HG02852 (cell line): Measurements from ENCODE around the gene METTL22.
A peak's percentile ranks its signal among the peaks of the same experiment; 100 is the strongest.

ENCODE experiments used
- ATAC-seq: cut with Tn5 transposase; IDR thresholded peaks from one replicate; pipeline ENCODE4 v1.9.1; 2021; ENCODE audit warnings: mild to moderate bottlenecking, moderate library complexity; ENCODE audit not compliant: unreplicated experiment

Gene METTL22

DNA sequence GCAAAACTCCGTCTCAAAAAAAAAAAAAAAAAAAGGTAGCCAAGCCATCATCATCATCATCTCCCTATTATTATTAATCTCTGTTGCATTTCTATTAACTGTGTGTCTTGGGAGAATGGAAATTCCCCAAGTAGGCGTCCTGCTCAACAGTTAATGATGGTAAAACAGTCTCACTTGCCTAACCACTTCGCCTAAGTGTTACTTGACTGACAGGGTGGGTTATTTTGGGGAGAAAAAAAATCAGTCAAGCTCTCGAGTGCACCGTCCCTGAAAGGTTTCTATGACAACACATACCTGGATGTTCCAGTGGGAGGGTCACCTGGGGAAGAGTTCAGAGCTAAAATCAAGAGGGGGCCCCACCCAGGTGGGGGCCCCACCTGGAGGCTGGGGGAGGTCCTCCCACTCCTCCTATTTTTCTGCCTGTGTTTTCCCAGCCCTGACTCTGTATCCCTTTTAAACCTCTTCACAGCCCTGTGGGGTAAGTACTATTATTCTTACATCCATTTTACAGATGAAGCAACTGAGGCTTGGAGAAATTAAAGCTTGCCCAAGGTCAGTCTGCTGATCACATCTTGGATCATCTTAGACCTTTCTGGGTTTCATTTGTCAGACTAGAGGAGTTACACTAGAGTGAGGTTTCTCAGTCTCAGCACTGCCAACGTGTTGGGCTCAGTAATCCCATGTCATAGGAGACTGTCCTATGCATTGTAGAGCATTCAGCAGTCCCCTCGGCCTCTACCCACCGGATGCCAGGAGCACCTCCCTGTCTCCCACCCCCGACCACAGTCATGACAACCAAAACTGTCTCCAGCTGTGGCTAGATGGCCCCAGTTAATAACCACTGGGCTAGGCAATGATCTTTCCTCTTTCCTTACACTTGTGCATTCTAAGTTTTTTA lies 41.9 kb downstream of the METTL22 start:
- no peak for ATAC-seq

- ATAC-seq, result no peak
Observed at GRCh38 chr16:8665529-8665928, 44.0 kb downstream of the METTL22 start.

- ATAC-seq, result no peak
Observed at GRCh38 chr16:8667492-8667891, 46.0 kb downstream of the METTL22 start.

GRCh38 chr16:8668113-8668512 lies 46.6 kb downstream of the METTL22 start:
- no peak for ATAC-seq

DNA sequence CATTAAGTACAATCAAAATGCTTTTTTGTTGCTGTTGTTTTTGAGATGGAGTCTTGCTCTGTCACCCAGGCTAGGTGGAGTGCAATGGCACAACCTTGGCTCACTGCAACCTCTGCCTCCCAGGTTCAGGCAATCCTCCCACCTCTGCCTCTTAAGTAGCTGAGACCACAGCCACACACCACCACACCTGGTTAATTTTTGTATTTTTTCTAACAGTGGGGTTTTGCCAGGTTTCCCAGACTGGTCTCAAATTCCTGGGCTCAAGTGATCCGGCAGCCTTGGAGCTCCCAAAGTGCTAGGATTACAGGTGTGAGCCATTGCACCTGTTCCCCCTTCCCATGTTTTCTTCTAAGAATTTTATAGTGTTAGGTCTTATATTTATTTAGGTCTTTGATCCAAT lies 48.0 kb downstream of the METTL22 start:
- ATAC-seq, result no peak

DNA sequence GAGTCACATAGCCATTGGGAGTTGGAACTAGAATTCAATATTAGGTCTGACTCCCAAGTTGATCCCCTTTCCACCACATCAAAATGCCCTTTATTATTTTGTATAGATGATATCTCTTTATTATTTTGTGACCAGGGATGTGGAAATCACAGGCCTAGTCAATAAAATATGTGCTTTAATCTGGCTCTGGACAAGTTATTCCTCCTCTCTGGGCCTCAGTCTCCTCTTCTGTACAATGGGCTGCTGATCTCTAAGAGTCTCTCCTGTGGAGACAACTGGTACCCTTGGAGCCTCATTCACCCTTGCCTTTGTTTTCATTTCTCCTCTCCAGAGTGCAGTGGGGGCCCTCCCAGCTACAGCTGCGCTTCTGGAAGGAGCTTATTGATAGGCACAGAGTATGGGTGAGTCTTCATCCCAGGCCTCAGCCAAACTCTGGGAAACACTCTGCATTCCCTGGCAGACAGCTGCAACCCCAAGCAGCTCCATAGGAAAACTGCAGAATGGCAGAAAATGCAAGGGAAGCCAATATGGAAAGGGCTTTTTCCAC lies 48.6 kb downstream of the METTL22 start:
- ATAC-seq, result no peak

DNA sequence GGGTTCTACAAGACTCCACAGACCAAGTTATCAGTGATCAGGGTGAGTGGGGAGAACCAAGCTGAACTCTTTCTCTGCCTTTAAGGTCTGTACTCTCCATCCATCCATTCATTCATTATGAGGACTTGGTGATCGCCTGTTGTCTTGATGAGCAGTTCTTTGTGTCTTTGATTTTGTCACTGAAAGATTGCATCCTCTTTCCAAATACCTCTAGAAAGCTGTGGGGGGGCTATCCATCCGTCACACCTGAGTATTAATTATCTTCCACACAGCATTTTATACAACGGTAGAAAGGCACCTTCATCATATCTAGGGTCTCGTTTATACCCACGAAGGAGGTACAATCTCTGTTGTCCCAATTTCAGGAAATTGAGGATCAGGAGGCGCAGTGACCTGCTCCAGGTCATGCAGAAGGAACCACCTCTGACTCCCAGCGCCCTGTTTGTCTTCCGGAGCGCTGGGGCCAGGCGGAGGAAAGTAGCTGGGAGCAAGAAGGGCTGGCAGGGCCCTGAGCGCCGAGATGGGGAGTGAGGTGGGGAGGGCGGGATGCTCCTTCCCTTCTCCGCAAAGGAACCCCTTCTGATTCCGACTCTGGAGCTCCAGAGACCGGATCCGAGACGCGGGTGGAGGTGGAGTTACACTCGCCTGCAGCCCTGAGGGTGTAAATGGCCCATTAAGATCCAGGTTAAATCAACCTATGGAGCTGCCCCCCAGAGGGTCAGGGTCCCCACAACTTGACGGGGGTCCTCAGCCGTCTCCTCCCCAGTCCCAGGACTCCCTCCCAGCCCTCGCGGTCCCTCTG lies 52.3 kb downstream of the METTL22 start:
- peak; percentile 48 for ATAC-seq

GRCh38 chr16:8674413-8675022 lies 53.0 kb downstream of the METTL22 start, which contains the start of gene ABAT:
TSS of gene ABAT (plus strand) at chr16:8674617. CDS start at chr16:8735740, 61,123 bp downstream.
- ATAC-seq, result peak; percentile 99

- no peak for ATAC-seq
Observed at GRCh38 chr16:8675183-8676159, 54.0 kb downstream of the METTL22 start.

DNA sequence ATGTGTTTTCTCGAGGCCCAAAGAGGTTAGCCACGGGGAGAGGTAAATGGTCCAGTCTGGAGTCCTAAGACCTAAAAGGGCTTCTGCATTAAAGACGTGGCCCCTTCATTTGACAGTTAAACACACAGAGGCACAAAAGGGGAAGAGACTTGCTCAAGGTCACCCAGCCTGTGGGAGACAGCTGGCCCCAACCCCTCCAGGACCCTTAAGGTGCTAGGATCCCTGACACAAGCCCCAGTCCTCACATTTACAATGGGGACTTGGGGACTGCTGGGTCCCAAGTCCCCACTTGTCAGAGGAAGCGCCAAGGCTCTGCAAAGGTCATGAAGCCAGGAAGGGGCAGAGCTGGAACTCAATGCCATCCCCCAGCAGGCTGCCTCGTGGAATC lies 54.7 kb downstream of the METTL22 start:
- ATAC-seq, result no peak

DNA sequence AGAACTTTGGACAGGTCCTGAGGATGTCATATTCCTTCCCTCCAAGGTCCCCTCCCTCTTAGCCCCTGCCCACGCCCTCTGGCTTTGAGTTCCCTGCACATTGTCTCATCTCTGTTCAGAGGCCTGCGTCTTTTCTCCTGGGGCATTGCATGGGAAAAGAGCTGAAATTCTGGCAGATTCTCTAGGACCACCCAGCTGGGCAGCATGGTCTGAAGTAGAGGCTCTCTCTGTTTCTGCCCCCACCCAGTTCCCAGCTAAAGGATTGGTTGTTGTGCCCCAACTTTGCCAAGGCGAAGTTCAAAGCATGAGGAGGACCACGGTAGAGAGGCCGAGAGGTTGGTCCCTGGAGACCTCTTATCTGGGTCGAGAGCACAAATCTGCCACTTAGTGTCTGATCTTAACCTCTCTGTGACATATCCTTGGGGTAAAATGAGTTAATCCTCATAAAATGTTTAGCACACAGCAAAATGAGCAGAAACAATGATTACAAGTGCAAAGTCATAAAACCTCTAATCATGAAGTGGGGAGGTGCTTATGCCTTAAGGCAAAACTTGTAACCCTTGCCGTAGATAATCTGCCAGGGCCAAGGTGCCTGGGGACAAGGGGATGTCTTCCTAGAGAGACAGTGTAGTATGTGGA lies 55.4 kb downstream of the METTL22 start:
- no peak for ATAC-seq

DNA sequence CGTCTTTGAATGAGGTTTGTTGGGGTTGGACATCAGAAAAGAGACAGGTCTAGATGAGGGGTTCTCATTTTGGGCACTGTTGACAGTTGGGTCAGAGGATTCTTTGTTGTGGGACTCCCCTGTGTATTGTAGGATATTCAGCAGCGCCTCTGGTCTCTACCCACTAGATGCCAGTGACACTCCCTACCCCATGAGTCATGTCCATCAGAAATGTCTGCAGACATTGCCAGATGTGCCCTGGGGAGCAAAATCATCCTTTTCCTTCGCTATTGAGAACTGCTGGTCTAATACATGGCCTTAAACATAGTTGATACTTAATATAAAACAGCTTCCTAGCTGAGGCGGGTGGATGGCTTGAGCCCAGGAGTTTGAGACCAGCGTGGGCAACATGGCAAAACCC lies 56.0 kb downstream of the METTL22 start:
- ATAC-seq, result no peak

GRCh38 chr16:8678068-8678927 lies 56.8 kb downstream of the METTL22 start:
- no peak for ATAC-seq

GRCh38 chr16:8679151-8679550 lies 57.7 kb downstream of the METTL22 start:
- ATAC-seq, result no peak

DNA sequence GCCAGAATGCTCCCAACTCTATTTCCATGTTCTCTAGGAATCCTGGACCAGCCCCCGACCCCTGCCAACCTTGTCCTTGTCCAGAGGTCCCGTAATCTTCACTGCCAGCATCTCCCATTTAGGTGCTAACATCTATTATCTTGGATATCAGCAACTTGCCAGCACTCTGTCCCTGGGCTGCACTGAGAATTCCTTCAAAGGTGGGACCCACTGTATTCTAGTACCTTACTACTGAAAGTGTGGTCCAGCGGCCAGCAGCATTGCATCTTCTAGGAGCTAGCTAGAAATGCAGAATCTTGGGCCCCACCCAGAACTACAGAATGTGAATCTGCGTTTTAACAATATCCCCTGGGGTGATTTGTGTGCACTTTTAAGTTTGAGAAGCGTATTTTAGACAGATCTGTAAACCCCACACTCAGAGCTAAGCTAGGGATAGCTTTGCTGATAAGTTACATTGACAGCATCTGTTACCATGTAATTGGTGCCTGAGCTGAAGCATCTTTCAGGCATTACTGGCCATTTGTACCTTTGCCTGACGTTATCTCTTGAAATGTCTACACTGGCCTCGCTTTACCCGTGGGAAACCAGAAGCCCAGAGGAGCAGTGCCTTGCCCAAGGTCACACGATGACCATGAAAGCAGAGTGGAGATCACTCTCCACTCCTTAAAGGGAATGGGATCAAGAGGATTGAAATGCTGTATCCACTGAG lies 61.2 kb downstream of the METTL22 start:
- ATAC-seq, result no peak

- ATAC-seq, result no peak
Observed at GRCh38 chr16:8683640-8684039, 62.1 kb downstream of the METTL22 start.

GRCh38 chr16:8685617-8686016 lies 64.1 kb downstream of the METTL22 start:
- no peak for ATAC-seq

- no peak for ATAC-seq
Observed at GRCh38 chr16:8686031-8686621, 64.6 kb downstream of the METTL22 start.
